A549 (cell line): ENCODE data around the gene PSMF1.

Experiments
- CHD4 ChIP-seq: fragments of 200-600 bp; sonication (generic); IDR thresholded peaks from 2 replicates; pipeline ENCODE4 v1.6.1; 2016; ENCODE audit warnings: antibody characterized with exemption, mild to moderate bottlenecking, borderline replicate concordance
- CTCF ChIP-seq: fragments of >200 bp; sonication (Bioruptor Twin); formaldehyde crosslinking; IDR thresholded peaks from 3 replicates; pipeline ENCODE4 v1.5.1; 2016
- EP300 ChIP-seq, 2 experiments: fragments of >200 bp; sonication (Bioruptor Twin); formaldehyde crosslinking; IDR thresholded peaks; 2 replicates in 1 of 2; 3 replicates in 1 of 2; pipeline ENCODE4 v1.6.1; 2016 to 2017
- POLR2A ChIP-seq: IDR thresholded peaks from 2 replicates; pipeline ENCODE4 v1.6.1; 2012; ENCODE audit warnings: mild to moderate bottlenecking, low read length
- TP53 ChIP-seq: fragments of 250-450 bp; sonication (Bioruptor Pico); IDR thresholded peaks from 2 replicates; pipeline ENCODE4 v1.5.0; 2021; ENCODE audit warnings: mild to moderate bottlenecking, moderate library complexity
- ZNF302 ChIP-seq: fragments of 250-450 bp; sonication (Bioruptor Pico); IDR thresholded peaks from 2 replicates; pipeline ENCODE4 v1.9.0; 2021; ENCODE audit warnings: inconsistent platforms, mild to moderate bottlenecking, moderate library complexity

DNA sequence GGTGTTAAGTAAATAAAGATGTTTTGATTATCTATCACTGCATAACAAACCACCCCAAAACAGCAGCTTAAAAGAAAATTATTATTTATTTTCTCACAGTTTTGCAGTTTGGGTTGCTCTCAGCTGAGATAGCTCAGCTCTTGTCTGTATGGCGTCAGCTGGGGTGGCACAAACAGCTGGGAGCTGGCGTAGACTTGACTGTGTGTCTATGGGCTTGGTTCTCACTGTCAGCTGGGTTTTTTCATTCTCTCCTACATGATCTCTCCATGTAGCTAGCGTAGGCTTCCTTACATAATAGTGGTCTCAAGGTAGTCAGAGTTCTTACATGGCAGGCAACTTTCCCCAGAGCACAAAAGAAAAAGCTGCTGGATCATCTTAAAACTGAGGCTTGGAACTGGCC is 72.9 kb downstream of the PSMF1 start:
- TF ChIP-seq CTCF (no peak), ZNF302 (no peak), TP53 (CRISPR knock-in tag) (no peak), POLR2A (no peak), CHD4 (no peak), EP300 (IDR thresholded peaks at IDR 0.05) (no peak)
